ENCODE measurements around the gene RPP25.

DNA sequence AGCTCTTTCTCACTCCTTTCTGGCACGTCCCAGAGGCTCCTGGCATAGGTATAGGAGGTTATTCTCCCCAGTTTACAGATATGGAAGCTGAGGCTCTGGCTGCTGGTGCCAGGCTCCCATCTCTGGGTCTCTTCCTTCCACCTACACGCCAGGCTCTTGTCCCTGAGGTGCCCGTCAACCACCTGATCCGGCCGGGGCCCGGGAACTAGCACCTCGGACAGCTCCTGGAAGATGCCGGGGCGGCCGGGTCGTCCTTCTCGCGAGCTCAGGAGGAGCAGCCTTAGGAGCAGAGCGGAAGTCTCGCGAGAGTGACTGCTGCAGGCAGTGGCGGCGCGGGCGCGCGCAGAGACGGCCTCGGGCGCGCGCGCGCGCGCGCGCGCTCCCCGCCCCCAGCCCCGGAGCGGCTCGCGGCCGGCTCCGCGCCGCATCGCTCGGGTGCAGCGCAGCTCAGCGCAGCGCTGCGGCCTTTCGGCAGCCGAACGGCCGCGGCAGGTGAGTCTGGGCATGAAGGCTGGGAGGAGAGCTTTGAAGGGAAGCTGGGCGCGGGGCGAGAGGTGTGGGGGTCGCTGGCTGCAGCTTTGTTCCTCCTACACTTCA, 38.7 kb upstream of the RPP25 start, which contains the start of gene SCAMP5:
- TF ChIP-seq, protein P1, sequence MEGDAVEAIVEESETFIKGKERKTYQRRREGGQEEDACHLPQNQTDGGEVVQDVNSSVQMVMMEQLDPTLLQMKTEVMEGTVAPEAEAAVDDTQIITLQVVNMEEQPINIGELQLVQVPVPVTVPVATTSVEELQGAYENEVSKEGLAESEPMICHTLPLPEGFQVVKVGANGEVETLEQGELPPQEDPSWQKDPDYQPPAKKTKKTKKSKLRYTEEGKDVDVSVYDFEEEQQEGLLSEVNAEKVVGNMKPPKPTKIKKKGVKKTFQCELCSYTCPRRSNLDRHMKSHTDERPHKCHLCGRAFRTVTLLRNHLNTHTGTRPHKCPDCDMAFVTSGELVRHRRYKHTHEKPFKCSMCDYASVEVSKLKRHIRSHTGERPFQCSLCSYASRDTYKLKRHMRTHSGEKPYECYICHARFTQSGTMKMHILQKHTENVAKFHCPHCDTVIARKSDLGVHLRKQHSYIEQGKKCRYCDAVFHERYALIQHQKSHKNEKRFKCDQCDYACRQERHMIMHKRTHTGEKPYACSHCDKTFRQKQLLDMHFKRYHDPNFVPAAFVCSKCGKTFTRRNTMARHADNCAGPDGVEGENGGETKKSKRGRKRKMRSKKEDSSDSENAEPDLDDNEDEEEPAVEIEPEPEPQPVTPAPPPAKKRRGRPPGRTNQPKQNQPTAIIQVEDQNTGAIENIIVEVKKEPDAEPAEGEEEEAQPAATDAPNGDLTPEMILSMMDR (IDR thresholded peaks at IDR 0.05; ENCODE audit: low read length), result no peak
- no peak for TF ChIP-seq EZH2 (optimal IDR thresholded peaks at IDR 0.05; ENCODE audit: low read depth, low read length)
- TF ChIP-seq EZH2phosphoT487 (IDR thresholded peaks at IDR 0.05; ENCODE audit: low read length), result no peak

Measured in MM.1S (cell line).